LNCAP (cell line): Measurements from ENCODE around the gene KLHDC7B.

Experiments used
- TF ChIP-seq, protein P1 (sequence below): fragments of 450-650 bp; IDR thresholded peaks from 2 replicates; pipeline ENCODE4 v1.5.1; 2017; ENCODE audit warnings: mild to moderate bottlenecking

KLHDC7B gene

DNA sequence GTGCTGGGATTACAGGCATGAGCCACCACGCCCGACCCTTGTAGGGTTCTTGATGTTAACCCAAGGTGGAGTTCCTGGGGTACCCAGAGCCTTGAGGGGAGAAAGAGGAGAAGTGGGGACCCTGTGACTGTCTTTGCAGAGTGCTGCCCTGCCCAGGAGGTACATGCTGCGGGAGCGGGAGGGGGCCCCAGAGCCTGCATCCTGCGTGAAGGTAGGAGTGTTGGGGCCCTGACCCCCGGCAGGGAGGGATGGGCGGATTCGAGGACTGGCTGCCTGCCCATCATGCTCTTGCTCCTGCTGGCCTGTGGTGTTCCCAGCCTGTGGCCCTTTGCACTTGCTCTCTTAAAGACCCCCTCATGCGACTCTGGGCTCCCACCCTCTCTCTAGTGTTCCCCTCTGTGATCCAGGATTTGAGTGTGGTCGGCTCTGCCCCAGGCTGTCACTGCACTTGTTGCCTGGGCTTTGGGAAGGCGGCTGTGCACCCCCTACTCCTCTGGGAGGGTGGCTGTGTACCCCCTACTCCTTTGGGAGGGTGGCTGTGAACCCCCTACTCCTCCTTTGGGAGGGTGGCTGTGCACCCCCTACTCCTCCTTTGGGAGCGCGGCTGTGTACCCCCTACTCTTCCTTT is 24.8 kb upstream of the KLHDC7B start:
- TF ChIP-seq, protein P1, sequence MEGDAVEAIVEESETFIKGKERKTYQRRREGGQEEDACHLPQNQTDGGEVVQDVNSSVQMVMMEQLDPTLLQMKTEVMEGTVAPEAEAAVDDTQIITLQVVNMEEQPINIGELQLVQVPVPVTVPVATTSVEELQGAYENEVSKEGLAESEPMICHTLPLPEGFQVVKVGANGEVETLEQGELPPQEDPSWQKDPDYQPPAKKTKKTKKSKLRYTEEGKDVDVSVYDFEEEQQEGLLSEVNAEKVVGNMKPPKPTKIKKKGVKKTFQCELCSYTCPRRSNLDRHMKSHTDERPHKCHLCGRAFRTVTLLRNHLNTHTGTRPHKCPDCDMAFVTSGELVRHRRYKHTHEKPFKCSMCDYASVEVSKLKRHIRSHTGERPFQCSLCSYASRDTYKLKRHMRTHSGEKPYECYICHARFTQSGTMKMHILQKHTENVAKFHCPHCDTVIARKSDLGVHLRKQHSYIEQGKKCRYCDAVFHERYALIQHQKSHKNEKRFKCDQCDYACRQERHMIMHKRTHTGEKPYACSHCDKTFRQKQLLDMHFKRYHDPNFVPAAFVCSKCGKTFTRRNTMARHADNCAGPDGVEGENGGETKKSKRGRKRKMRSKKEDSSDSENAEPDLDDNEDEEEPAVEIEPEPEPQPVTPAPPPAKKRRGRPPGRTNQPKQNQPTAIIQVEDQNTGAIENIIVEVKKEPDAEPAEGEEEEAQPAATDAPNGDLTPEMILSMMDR = no peak

DNA sequence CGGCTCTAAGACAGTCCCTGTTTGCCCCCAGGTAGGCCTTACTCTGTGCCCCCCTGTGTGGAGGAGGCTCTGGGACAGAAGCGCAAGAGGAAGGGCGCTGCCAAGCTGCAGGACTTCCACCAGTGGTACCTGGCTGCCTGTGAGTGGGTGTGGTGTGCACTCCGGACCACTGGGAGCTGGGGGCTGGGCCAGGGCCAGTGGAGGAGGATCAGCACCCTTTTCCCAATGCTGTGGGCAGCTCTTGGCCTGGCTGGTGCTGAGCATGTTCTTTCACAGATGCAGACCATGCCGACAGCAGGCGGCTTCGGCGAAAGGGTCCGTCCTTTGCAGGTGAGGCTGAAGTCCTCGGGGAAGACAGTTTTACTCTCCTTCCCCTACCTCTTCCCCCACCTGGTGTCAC is 24.0 kb upstream of the KLHDC7B start:
- TF ChIP-seq, protein P1 = no peak

DNA sequence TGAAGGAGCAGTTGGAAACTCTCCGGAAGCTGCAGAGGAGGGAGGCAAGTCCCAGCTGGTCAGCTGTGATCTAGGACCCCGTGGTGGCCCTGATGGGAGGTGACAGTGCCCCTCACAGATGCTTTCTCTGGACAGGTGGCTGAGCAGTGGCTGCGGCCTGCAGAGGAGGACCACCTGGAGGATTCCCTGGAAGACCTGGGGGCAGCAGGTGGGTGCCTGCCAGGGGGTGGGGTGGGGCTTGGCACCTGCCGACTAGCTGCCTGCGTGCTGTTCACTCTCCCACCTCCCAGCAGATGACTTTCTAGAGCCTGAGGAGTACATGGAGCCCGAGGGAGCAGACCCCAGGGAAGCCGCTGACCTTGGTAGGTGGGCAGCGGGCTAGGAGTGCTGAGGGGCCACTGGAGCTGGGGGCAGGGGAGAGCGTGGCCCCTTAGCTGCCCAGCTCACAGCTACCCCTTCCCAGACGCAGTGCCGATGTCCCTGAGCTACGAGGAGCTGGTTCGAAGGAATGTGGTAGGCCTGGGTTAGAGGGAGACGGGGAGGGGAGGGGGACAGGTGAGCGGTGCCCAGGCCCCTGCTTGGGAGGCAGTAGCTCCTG is 23.4 kb upstream of the KLHDC7B start:
- TF ChIP-seq, protein P1 = no peak

DNA sequence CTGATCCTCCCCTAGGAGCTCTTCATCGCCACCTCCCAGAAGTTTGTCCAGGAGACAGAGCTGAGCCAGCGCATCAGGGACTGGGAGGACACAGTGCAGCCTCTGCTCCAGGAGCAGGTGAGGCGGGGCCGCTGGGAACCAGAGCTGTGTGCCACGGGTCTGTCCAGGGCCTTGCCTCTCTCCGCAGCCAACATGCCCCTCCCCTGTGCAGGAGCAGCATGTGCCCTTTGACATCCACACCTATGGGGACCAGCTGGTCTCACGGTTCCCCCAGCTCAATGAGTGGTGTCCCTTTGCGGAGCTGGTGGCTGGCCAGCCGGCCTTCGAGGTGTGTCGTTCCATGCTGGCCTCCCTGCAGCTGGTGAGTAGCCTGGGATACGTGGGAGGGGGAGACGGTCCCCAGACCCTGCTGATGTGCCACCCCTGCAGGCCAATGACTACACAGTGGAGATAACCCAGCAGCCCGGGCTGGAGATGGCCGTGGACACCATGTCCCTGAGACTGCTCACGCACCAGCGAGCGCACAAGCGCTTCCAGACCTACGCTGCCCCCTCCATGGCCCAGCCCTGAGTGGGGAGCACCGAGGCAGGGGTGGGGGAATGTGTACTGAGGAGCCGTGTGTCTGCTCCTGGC is 22.8 kb upstream of the KLHDC7B start:
- TF ChIP-seq, protein P1 = no peak

DNA sequence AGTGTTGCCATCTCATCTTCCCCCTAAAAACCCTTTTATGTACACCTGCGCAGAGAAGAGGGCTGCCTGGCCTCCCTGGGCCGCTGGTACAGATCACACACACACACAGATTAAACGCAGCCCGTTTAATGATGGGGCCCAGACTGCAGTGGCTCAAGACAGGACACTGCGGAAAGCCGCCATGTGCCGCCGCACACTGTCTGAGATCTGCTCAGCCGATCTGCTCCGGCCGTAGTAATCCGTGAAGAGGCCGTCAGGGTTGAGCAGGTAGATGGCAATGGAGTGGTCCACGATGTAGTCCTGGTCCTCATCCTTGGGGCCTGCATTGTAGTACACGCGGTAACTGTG is 22.3 kb upstream of the KLHDC7B start:
- TF ChIP-seq, protein P1 = no peak

DNA sequence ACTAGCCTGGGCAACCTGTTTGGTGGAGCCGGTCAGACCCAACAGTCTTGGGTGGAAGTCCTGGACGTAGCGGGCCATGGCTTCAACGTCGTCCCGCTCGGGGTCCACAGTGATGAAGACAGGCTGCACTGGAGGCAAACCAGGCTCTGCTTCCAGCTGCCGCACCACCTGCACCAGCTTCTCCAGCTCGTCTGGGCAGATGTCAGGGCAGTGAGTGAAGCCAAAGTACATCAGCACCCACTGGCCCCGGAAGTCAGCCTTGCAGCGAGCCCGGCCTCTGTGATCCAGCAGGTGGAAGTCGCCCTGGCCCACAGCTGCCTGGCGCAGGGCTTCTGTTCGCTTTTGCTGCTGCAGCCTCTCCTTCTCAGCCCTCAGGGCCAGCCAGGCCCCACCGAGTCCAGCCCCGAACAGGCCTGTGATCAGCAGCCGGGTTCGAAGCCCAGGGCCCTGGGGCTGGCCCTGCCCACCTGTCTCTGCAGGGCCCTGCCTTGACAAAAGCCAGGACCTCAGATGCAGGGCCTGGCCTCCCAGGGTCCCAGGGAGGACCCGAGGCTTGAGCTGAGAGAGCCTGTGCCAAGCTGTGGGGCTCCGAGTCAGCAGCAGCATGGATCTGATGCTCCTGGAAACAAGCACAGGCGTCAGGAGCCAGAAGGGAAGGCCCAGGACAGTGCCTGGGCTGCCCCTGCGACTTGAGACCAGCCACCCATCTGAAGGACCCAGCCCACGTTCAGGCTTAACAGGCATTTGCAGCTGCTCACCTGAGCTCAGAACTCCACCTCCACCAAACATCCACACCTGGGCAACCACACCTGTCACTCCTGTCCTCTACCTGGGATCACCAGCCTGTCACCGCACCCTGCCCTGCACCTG is 21.7 kb upstream of the KLHDC7B start:
- TF ChIP-seq, protein P1 = no peak

DNA sequence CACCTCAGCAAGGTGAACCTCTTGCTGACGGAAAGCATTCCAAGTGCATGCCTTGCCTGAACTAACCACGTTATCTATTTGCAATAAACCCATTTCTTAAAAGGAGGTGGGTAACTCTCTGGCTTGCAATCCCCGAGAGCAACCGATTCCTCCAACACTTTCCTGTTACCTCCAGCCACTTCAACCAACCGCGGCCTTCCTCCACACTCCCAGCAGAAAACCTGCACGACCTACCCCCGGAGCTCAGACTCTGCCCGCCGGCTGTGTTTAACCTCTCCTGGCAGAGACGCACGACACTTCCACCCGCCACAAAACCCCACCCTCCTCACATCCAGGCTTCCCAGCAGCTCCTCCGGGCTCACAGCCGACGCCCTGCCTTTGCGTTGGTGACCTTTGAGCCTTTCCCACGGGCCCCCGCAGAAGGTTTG is 21.0 kb upstream of the KLHDC7B start:
- TF ChIP-seq, protein P1 = no peak
